Measurements from ENCODE around the gene KIZ.

- TF ChIP-seq POLR2A (IDR thresholded peaks at IDR 0.05; ENCODE audit: low read length), result no peak
- no peak for TF ChIP-seq GATA1 (IDR thresholded peaks at IDR 0.05; ENCODE audit: low read depth, low read length)
Observed at GRCh38 chr20:21234806-21235483, 109.1 kb downstream of the KIZ start.
